HFFc6 (cell line): Measurements from ENCODE around the gene SLC6A8. TPM values are rescaled to one million over a fixed set of nuclear protein-coding genes. Genes with fewer than 3 reads are reported as not detected.

Source experiments
- DNase-seq: peaks from one replicate; pipeline ENCODE4 v3.0.0-alpha.2; 2018
- H3K27ac Mint-ChIP-seq: 2 replicates; pipeline ENCODE4 v1.8.0; 2020; ENCODE audit warnings: mild to moderate bottlenecking, mixed read lengths
- H3K27me3 Mint-ChIP-seq: 2 replicates; pipeline ENCODE4 v1.8.0; 2021; ENCODE audit warnings: mild to moderate bottlenecking, moderate library complexity, mixed read lengths; ENCODE audit not compliant: insufficient read depth
- H3K36me3 Mint-ChIP-seq: 2 replicates; pipeline ENCODE4 v1.8.0; 2021; ENCODE audit warnings: low read depth, mixed read lengths
- H3K4me1 Mint-ChIP-seq: 2 replicates; pipeline ENCODE4 v1.8.0; 2020; ENCODE audit warnings: low read depth, mixed read lengths
- H3K4me3 Mint-ChIP-seq: 2 replicates; pipeline ENCODE4 v1.8.0; 2020; ENCODE audit warnings: mild to moderate bottlenecking, moderate library complexity, mixed read lengths
- H3K9me3 Mint-ChIP-seq: 2 replicates; pipeline ENCODE4 v1.8.0; 2020; ENCODE audit warnings: mild to moderate bottlenecking, mixed read lengths
- CTCF ChIP-seq: fragments of 200-600 bp; sonication (generic); IDR thresholded peaks from 2 replicates; pipeline ENCODE4 v1.5.0; 2021; ENCODE audit warnings: antibody characterized with exemption, mild to moderate bottlenecking
- total RNA-seq, 6 experiments: library from RNA; stranded (reverse); fragmentation: NEBNext Ultra II Directional; extraction: Animal tissue kit (Norgen Biotek cat#: 25700); gene quantifications; 2 replicates in 1 of 6; 3 replicates in 5 of 6; pipeline ENCODE4 v1.2.3, GENCODE V29; 2021

The SLC6A8 gene
- total RNA-seq, 6 experiments from 2014 or later: 14.0 to 33.8 (median 17.7) TPM

- no peak for DNase-seq
- Mint-ChIP-seq H3K4me1 (no peaks in the 10 kb centered on the region), H3K9me3 (no peaks in the 10 kb centered on the region), H3K27ac (no peak overlapping the region), H3K27me3 (peaks cover 13% of the 10 kb centered on the region), H3K4me3 (no peak overlapping the region), H3K36me3 (no peaks in the 10 kb centered on the region)
- TF ChIP-seq CTCF: no peak; the same call in 1 of the 2 replicates
Measured at GRCh38 chrX:153643431-153644351, 44.0 kb upstream of the SLC6A8 start.

- Mint-ChIP-seq H3K27ac (no peak overlapping the region), H3K4me1 (no peaks in the 10 kb centered on the region), H3K27me3 (peaks cover 11% of the 10 kb centered on the region), H3K36me3 (no peaks in the 10 kb centered on the region), H3K9me3 (no peaks in the 10 kb centered on the region), H3K4me3 (no peak overlapping the region)
- no peak for DNase-seq
- no peak for TF ChIP-seq CTCF
Measured at GRCh38 chrX:153644356-153645125, 43.2 kb upstream of the SLC6A8 start.

GRCh38 chrX:153645151-153645550 is 42.6 kb upstream of the SLC6A8 start:
- no peaks in the 10 kb centered on the region for H3K36me3 Mint-ChIP-seq
- no peaks in the 10 kb centered on the region for H3K4me1 Mint-ChIP-seq
- H3K27me3 Mint-ChIP-seq: peaks cover 11% of the 10 kb centered on the region
- H3K27ac Mint-ChIP-seq: no peak overlapping the region
- no peak for TF ChIP-seq CTCF
- no peak overlapping the region for H3K4me3 Mint-ChIP-seq
- no peaks in the 10 kb centered on the region for H3K9me3 Mint-ChIP-seq
- DNase-seq: no peak

GRCh38 chrX:153645921-153646488 is 41.7 kb upstream of the SLC6A8 start:
- H3K9me3 Mint-ChIP-seq: no peaks in the 10 kb centered on the region
- H3K4me3 Mint-ChIP-seq: no peak overlapping the region
- H3K27me3 Mint-ChIP-seq: peaks cover 9% of the 10 kb centered on the region
- H3K4me1 Mint-ChIP-seq: no peaks in the 10 kb centered on the region
- H3K27ac Mint-ChIP-seq: no peak overlapping the region
- DNase-seq: no peak
- no peak for TF ChIP-seq CTCF
- no peaks in the 10 kb centered on the region for H3K36me3 Mint-ChIP-seq

GRCh38 chrX:153646620-153647373 is 40.9 kb upstream of the SLC6A8 start, which contains the start of gene DUSP9:
TSS of gene DUSP9 (plus strand) at chrX:153647203. CDS start at chrX:153647954, 751 bp downstream.
- TF ChIP-seq CTCF: no peak
- Mint-ChIP-seq H3K27ac (no peak within 1 kb of the TSS), H3K27me3 (peaks cover 9% of the 10 kb centered on the region), H3K4me3 (no peak within 1 kb of the TSS), H3K4me1 (no peaks in the 10 kb centered on the region), H3K9me3 (no peaks in the 10 kb centered on the region), H3K36me3 (no peaks in the 10 kb centered on the region)
- DNase-seq: no peak
